VCaP (cell line): ENCODE data around the gene EIF1.
A peak's percentile ranks its signal among the peaks of the same experiment; 100 is the strongest.

Experiments used
- H3K27ac ChIP-seq: fragments of 450-650 bp; 2 replicates; pipeline ENCODE4 v1.5.1; 2017
- TF ChIP-seq, protein P1 (sequence below): fragments of 450-650 bp; conservative IDR thresholded peaks from 2 replicates; pipeline ENCODE4 v1.5.1; 2017; ENCODE audit warnings: mild to moderate bottlenecking, moderate library complexity

EIF1 gene

DNA sequence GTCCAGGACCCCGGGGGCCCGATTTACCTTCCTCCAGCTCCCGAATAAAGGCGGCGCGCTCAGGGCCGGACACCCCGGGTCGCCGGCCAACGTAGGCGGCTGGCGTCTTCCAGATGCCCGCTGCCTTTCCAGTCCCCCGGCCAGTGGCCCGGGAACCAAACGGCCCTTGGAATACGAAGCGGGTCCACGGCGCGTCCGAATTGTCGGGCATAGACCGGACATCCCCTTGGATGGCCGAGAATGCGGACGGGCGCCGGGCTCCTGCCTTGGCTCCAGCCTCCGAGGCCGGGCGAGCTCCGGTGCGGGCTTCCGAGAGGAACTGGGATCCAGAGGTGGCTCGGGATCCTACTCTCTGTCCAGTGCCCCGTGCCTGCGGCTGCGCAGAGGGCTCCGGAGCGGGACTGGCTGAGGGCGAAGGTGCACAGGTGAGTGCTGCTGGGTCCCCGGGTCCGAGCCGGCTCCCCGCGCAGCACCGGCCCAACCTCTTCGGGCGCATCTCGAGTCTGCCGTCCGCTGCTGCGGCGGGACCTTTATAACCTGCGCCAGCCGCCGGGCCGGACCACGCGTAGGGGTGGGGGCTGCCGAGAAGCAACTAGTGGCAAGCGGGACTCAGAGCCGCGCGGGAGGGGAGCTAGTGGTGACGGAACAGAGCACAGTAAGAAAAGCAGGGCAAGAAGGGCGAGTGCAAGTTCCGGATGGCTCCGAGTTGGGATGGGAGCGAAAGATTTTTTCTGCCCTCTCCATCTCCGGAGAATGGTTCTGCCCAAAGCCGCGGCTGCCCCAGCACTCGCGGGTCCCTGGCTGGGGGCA lies 45.7 kb downstream of the EIF1 start, which contains the start of gene HAP1:
Gene HAP1 (minus strand): TSS at position 505 of the 810 bp plus-strand sequence. CDS start 9 bp downstream, at position 496.
- H3K27ac ChIP-seq: peak within 1 kb of the TSS; percentile 51; the same call in 1 of the 2 replicates

DNA sequence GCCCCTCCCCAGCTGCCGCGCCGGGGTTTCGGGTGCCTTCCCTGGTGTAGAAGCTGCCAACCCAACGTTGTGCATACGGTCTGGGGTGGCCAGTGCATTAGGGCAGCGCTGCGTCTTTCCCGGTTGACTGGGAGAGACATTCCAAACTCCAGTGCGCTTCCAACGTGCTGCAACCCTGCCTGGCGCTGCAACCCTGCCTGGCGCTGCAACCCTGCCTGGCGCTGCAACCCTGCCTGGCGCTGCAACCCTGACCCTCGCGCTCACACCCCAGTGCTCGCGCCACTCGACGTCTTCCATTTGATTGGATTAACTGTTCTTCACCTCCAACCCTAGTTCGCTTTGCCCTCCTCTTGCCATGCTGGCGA lies 46.2 kb downstream of the EIF1 start:
- TF ChIP-seq, protein P1, sequence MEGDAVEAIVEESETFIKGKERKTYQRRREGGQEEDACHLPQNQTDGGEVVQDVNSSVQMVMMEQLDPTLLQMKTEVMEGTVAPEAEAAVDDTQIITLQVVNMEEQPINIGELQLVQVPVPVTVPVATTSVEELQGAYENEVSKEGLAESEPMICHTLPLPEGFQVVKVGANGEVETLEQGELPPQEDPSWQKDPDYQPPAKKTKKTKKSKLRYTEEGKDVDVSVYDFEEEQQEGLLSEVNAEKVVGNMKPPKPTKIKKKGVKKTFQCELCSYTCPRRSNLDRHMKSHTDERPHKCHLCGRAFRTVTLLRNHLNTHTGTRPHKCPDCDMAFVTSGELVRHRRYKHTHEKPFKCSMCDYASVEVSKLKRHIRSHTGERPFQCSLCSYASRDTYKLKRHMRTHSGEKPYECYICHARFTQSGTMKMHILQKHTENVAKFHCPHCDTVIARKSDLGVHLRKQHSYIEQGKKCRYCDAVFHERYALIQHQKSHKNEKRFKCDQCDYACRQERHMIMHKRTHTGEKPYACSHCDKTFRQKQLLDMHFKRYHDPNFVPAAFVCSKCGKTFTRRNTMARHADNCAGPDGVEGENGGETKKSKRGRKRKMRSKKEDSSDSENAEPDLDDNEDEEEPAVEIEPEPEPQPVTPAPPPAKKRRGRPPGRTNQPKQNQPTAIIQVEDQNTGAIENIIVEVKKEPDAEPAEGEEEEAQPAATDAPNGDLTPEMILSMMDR: no peak
- peak overlapping the region; percentile 51; the same call in 1 of the 2 replicates for H3K27ac ChIP-seq

More for the DNA sequence above, 45.7 kb downstream of the EIF1 start, which contains the start of gene HAP1:
- TF ChIP-seq, protein P1: no peak

DNA sequence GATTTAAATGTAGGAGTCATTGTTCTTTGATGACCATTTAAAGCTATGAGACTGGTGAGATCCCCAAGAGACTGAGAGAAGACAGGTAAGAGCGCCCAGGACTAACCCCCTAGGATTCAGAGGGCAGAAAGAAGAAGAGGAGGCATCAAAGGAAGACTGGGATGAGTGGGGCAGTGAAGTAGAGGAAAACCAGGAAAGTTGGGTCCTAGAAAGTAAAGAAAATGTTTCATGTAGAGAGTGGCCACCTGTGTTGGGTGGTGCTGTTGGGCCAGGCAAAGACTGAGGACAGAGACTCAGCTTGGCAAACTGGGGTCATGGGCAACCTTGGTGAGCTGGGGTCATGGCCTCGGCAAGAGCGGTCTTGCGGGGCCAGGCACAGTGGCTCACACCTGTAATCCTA lies 47.1 kb downstream of the EIF1 start:
- TF ChIP-seq, protein P1: no peak
- H3K27ac ChIP-seq: no peak overlapping the region

DNA sequence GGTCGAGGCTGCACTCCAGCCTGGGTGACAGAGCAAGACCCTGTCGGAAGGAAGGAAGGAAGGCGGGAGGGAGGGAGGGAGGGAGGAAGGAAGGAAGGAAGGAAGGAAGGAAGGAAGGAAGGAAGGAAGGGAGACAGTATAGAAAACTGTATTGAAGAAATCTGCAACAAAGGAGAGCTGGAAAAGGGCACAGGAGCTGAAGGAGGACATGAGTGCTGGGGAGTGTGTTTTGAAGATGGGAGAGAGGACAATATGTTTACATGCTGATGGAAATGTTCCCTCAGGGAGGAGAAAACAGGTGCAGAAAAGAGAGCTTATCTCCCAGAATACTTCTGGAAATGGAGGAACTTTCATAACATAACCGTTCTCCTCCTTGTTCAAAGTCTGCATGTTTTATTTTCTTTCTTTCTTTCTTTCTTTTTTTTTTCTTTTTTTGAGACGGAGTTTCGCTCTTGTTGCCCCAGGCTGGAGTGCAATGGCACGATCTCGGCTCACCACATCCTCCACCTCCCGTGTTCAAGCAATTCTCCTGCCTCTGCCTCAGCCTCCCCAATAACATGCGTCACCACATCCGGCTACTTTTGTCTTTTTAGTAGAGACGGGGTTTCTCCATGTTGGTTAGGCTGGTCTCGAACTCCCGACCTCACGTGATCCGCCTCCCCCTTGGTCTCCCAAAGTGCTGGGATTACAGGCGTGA lies 48.4 kb downstream of the EIF1 start:
- TF ChIP-seq, protein P1: no peak
- no peak overlapping the region for H3K27ac ChIP-seq

DNA sequence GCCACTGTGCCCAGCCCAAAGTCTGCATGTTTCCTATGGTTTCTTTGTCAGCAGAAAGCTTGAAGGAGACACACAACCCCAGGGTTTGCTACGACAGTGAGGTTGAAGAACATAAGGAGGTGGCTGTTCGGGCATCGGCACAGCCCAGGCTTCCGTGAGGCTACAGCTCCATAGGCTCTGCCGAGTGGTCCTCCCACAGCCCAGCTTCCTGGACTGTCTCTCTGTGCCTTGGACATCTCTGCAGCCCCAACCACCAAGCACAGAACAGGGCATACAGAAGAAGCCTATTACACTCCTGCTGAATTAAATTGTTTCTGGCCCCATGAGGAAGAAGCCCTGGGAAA lies 49.0 kb downstream of the EIF1 start:
- no peak overlapping the region for H3K27ac ChIP-seq

DNA sequence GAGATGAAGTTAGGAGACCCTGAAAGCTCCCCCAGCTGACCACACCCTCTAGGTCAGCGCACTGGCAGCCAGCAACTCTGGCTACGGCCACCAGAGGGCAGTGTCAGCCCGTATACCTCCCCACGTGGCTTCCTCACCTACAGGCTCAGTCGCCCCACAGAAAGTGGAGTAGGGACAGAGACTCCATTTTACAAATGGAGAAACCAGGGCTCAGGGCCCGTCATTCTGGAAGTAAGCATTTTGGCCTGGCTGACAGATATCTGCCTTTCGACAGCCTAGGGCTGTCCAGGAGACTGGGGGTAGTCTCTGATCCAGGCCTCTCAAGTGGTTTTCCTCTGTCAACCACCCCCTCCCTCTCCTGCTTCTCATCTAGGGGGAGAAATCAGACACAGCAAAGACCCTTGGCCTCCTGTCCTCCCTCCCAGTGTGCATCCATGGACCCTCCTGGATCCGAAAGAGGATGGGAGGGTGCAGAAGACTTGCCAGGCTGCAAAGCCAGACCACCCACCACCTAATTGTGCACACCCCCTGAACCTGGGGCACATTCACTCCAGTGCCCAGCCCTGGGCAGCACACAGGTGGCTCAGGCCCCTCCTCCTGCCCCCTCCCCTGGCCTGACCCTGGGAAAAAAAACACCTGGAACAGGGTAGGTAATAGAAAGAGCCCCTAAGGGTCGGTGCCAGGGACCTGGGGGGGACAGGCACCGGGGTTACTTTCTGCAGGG lies 49.6 kb downstream of the EIF1 start:
- TF ChIP-seq, protein P1: peak; percentile 87
- peak overlapping the region; percentile 66; the same call in 1 of the 2 replicates for H3K27ac ChIP-seq

More for the DNA sequence above, 49.0 kb downstream of the EIF1 start:
- TF ChIP-seq, protein P1: no peak

DNA sequence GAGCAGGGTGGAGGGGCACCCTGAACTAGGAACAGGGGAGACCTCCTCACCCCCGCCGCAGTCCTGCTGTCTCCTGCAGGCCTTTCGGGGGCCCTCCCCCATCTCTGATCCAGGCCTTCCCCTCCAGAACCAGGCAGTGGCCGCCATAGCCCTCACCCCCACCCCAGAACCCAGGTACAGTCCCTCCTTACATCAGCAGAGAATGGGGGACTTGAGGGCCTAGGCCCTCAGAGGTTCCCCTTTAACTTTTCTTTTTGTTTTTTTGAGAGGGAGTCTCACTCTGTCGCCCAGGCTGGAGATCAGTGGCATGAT lies 50.1 kb downstream of the EIF1 start:
- H3K27ac ChIP-seq: peak overlapping the region; percentile 66; the same call in 1 of the 2 replicates

More for the DNA sequence above, 50.1 kb downstream of the EIF1 start:
- TF ChIP-seq, protein P1: no peak
